Measurements from ENCODE around the gene SGF29.

GRCh38 chr16:28596115-28596630, 42.5 kb downstream of the SGF29 start:
- no peak for TF ChIP-seq POLR2A (IDR thresholded peaks at IDR 0.05)
- TF ChIP-seq CTCF (IDR thresholded peaks at IDR 0.05), result no peak
